Transverse colon (tissue), 4 donors: ENCODE data around the gene GLT8D1. TPM values are rescaled to one million over a fixed set of nuclear protein-coding genes. Genes with fewer than 3 reads are reported as not detected.

Source experiments
- DNase-seq: peaks from one replicate; pipeline ENCODE4 v3.0.0-alpha.2; 2019
- H3K27ac ChIP-seq, 4 donors: fragments of 200-600 bp; sonication (generic); 2 replicates each; pipeline ENCODE4 v1.5.1; 2016 to 2018; ENCODE audit warnings: inconsistent platforms in 4 of 4
- H3K27me3 ChIP-seq: fragments of 200-600 bp; sonication (generic); 2 replicates; pipeline ENCODE4 v1.5.1; 2017; ENCODE audit warnings: inconsistent platforms
- H3K36me3 ChIP-seq, 4 donors: fragments of 200-600 bp; sonication (generic); 2 replicates each; pipeline ENCODE4 v1.5.1; 2017 to 2019; ENCODE audit warnings: inconsistent platforms in 4 of 4
- H3K4me1 ChIP-seq, 4 donors: fragments of 200-600 bp; sonication (generic); 2 replicates each; pipeline ENCODE4 v1.5.1; 2017 to 2020; ENCODE audit warnings: inconsistent platforms in 4 of 4
- H3K4me3 ChIP-seq, 4 donors: fragments of 200-600 bp; sonication (generic); 1 replicate in 1 of 4; 2 replicates in 3 of 4; pipeline versions ENCODE4 v1.5.1 to v1.6.1; 2017 to 2019; ENCODE audit warnings: inconsistent platforms in 4 of 4
- H3K9me3 ChIP-seq, 2 donors: fragments of 200-600 bp; sonication (generic); 2 replicates each; pipeline ENCODE4 v1.5.1; 2017 to 2019; ENCODE audit warnings: inconsistent platforms in 2 of 2
- EP300 ChIP-seq: sonication (generic); formaldehyde crosslinking; IDR thresholded peaks from one replicate; pipeline ENCODE4 v1.6.1; 2017; ENCODE audit warnings: antibody characterized with exemption, low read depth
- POLR2A ChIP-seq: fragments of 450-650 bp; IDR thresholded peaks from one replicate; pipeline ENCODE4 v1.6.1; 2016; ENCODE audit warnings: antibody characterized with exemption, mild to moderate bottlenecking, moderate library complexity
- POLR2AphosphoS5 ChIP-seq, 3 donors: sonication (generic); formaldehyde crosslinking; IDR thresholded peaks; one replicate each; pipeline ENCODE4 v1.6.1; 2016; ENCODE audit warnings: antibody characterized with exemption in 3 of 3
- WGBS, 2 donors: methylation state at CpG; one replicate each; pipeline ENCODE4 v1.1.5; 2018; ENCODE audit warnings: low coverage in 1 of 2; 5-methylcytosine and 5-hydroxymethylcytosine counted together
- in situ Hi-C, 4 donors: fragments of 200-750 bp; cut with MboI; loops; one replicate each; pipeline versions ENCODE4 v1.15.0 to v1.15.1; 2017; ENCODE audit warnings: low sequenced_read_pairs in 3 of 4, low pct_ligation_motif_present in 1 of 4, low pct_unique_long_range_greater_than_20kb in 1 of 4
- intact Hi-C: fragments of 100-400 bp; cut with DNase I; formaldehyde crosslinking; loops from one replicate; pipeline ENCODE4 v1.15.1; 2023; ENCODE audit warnings: low total_unique reads
- total RNA-seq, 4 donors: library from RNA; depleted of rRNA; stranded (reverse); fragments of >200 nt; gene quantifications; one replicate each; pipeline ENCODE4 v1.1.0, GENCODE V29; 2016
- TF ChIP-seq, protein P1 (sequence below), 5 experiments: fragments of 200-600 bp in 3 of 5; fragments of 450-650 bp in 2 of 5; sonication (generic) in 3 of 5; IDR thresholded peaks; 1 replicate in 2 of 5; 2 replicates in 3 of 5; pipeline ENCODE4 v1.5.1; 2016 to 2017; ENCODE audit warnings: antibody characterized with exemption in 5 of 5, inconsistent platforms in 3 of 5, mild to moderate bottlenecking in 2 of 5, moderate library complexity in 1 of 5

Gene GLT8D1
- total RNA-seq, 4 donors from 2014 or later: 34.3 to 52.6 (median 37.2) TPM; not detected in 1

DNA sequence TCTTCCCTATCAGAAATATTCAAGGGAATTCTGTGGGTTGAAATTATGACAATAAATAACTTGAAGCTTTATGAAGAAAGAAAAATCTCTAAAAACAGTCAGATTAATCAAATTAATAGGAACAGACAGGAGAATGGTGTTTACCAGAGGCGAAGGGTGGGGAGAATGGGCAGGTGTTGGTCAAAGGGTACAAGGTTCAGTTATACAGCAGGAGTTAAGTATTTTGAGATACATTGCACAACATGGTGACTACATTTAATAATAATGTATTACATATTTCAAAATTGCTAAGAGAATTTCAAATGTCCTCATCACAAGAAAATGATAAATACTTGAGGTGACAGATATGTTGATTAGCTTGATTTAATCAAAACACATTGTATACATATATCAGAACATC is 18.9 kb upstream of the GLT8D1 start:
- peaks cover 0 to 3% of the 10 kb centered on the region in 2 donors for H3K9me3 ChIP-seq
- no peak for DNase-seq
- H3K27me3 ChIP-seq: no peaks in the 10 kb centered on the region
- H3K4me3 ChIP-seq: no peak overlapping the region
- no peak overlapping the region for H3K27ac ChIP-seq
- intact Hi-C loops: no loop called here
- peaks cover 0 to 9% (median 0%) of the 10 kb centered on the region in 4 donors for H3K4me1 ChIP-seq
- peaks cover 0 to 10% (median 0%) of the 10 kb centered on the region in 4 donors for H3K36me3 ChIP-seq
- WGBS, 2 donors: 80 to 83% methylated on average over 1 of the region's 1 CpG
- in situ Hi-C loops: no loop called here
- TF ChIP-seq, protein P1, sequence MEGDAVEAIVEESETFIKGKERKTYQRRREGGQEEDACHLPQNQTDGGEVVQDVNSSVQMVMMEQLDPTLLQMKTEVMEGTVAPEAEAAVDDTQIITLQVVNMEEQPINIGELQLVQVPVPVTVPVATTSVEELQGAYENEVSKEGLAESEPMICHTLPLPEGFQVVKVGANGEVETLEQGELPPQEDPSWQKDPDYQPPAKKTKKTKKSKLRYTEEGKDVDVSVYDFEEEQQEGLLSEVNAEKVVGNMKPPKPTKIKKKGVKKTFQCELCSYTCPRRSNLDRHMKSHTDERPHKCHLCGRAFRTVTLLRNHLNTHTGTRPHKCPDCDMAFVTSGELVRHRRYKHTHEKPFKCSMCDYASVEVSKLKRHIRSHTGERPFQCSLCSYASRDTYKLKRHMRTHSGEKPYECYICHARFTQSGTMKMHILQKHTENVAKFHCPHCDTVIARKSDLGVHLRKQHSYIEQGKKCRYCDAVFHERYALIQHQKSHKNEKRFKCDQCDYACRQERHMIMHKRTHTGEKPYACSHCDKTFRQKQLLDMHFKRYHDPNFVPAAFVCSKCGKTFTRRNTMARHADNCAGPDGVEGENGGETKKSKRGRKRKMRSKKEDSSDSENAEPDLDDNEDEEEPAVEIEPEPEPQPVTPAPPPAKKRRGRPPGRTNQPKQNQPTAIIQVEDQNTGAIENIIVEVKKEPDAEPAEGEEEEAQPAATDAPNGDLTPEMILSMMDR (IDR thresholded peaks at IDR 0.05): no peak
- TF ChIP-seq POLR2AphosphoS5 (IDR thresholded peaks at IDR 0.05) (no peak), POLR2A (no peak), EP300 (no peak)

- intact Hi-C loops (no loop called here), in situ Hi-C loops (no loop called here)
- H3K9me3 ChIP-seq: no peaks in the 10 kb centered on the region
- H3K4me3 ChIP-seq: no peak overlapping the region
- peaks cover 0 to 9% (median 0%) of the 10 kb centered on the region in 4 donors for H3K4me1 ChIP-seq
- H3K27ac ChIP-seq: no peak overlapping the region
- no peak for TF ChIP-seq EP300
- TF ChIP-seq POLR2A: no peak
- TF ChIP-seq, protein P1 (IDR thresholded peaks at IDR 0.05): no peak
- TF ChIP-seq POLR2AphosphoS5 (IDR thresholded peaks at IDR 0.05): no peak
- peaks cover 0 to 10% (median 0%) of the 10 kb centered on the region in 4 donors for H3K36me3 ChIP-seq
- no peak for DNase-seq
- WGBS, 2 donors: 93 to 100% methylated on average over 2 to 3 of the region's 5 CpGs
- no peaks in the 10 kb centered on the region for H3K27me3 ChIP-seq
Measured at GRCh38 chr3:52723935-52724334, 18.3 kb upstream of the GLT8D1 start.

DNA sequence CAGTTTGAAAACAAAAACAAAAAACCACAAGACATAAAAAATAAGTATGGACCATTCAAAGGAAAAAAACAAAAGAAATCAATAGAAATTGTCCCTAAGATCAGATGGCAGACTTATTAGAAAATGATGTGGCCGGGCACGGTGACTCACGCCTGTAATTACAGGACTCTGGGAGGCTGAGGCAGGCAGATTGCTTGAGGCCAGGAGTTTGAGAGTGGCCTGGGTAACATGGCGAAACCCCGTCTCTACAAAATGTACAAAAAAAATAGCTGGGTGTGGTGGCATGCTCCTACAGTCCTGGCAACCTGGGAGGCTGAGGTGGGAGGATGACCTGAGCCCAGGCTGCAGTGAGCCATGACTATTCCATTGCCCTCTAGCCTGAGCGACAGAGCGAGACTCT is 16.9 kb upstream of the GLT8D1 start:
- peaks cover 0 to 9% (median 0%) of the 10 kb centered on the region in 4 donors for H3K4me1 ChIP-seq
- no peak for DNase-seq
- intact Hi-C loops: no loop called here
- H3K36me3 ChIP-seq: peaks cover 0 to 5% (median 0%) of the 10 kb centered on the region in 4 donors
- H3K27ac ChIP-seq: no peak overlapping the region
- in situ Hi-C loops: no loop called here
- H3K27me3 ChIP-seq: no peaks in the 10 kb centered on the region
- TF ChIP-seq POLR2AphosphoS5 (IDR thresholded peaks at IDR 0.05): no peak
- TF ChIP-seq, protein P1 (IDR thresholded peaks at IDR 0.05): no peak
- no peak for TF ChIP-seq POLR2A
- TF ChIP-seq EP300: no peak
- 80 to 92% methylated on average over 5 to 7 of the region's 7 CpGs for WGBS, 2 donors
- H3K9me3 ChIP-seq: no peaks in the 10 kb centered on the region
- no peak overlapping the region for H3K4me3 ChIP-seq

DNA sequence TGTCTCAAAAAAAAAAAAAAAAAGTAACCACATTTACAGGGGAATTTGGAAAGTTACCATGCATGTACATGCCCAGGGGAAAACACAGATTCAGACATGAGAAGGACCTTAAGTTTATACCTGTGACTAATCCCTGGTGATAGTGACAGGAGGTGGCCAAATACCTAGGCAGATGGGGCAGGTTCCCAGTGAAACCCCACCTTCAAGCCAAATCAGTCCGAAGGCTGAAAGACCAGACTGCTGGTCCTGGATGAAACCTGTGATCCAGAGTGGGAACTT is 16.1 kb upstream of the GLT8D1 start:
- in situ Hi-C loops: no loop called here
- H3K4me1 ChIP-seq: peaks cover 0 to 9% (median 0%) of the 10 kb centered on the region in 4 donors
- H3K36me3 ChIP-seq: peaks cover 0 to 5% (median 0%) of the 10 kb centered on the region in 4 donors
- intact Hi-C loops: no loop called here
- H3K27ac ChIP-seq: no peak overlapping the region
- H3K27me3 ChIP-seq: no peaks in the 10 kb centered on the region
- no peak for DNase-seq
- H3K9me3 ChIP-seq: no peaks in the 10 kb centered on the region
- H3K4me3 ChIP-seq: no peak overlapping the region
- WGBS, 2 donors: 100% methylated on average over 1 of the region's 1 CpG; no CpG with 5 or more reads in 1 of the 2 donors
- TF ChIP-seq POLR2AphosphoS5 (IDR thresholded peaks at IDR 0.05) (no peak), EP300 (no peak), POLR2A (no peak)
- TF ChIP-seq, protein P1 (IDR thresholded peaks at IDR 0.05): no peak
